ENCODE measurements around the gene ZC3H13.

The ZC3H13 gene

GRCh38 chr13:46075811-46076210 lies 23.3 kb upstream of the ZC3H13 start:
- DNase-seq = no peak
- in situ Hi-C loops (cut with MboI; ENCODE audit: low pct_unique_long_range_greater_than_20kb, low sequenced_read_pairs) = no loop called here

GRCh38 chr13:46071590-46072249 lies 19.2 kb upstream of the ZC3H13 start:
- no peak for DNase-seq
- in situ Hi-C loops (cut with MboI; ENCODE audit: low pct_unique_long_range_greater_than_20kb, low sequenced_read_pairs) = no loop called here

GRCh38 chr13:46063292-46063691 lies 10.7 kb upstream of the ZC3H13 start:
- in situ Hi-C loops (cut with MboI; ENCODE audit: low pct_unique_long_range_greater_than_20kb, low sequenced_read_pairs) = no loop called here
- DNase-seq = no peak

GRCh38 chr13:46062185-46062584 lies 9.6 kb upstream of the ZC3H13 start:
- in situ Hi-C loops (cut with MboI; ENCODE audit: low pct_unique_long_range_greater_than_20kb, low sequenced_read_pairs) = no loop called here
- no peak for DNase-seq

GRCh38 chr13:46059405-46059804 lies 6.9 kb upstream of the ZC3H13 start:
- in situ Hi-C loops (cut with MboI; ENCODE audit: low pct_unique_long_range_greater_than_20kb, low sequenced_read_pairs) = no loop called here
- DNase-seq = no peak

- in situ Hi-C loops (cut with MboI; ENCODE audit: low pct_unique_long_range_greater_than_20kb, low sequenced_read_pairs) = no loop called here
- no peak for DNase-seq
Measured at GRCh38 chr13:46058268-46058667, 5.7 kb upstream of the ZC3H13 start.

- DNase-seq = peak; percentile 59
- in situ Hi-C loops (cut with MboI; ENCODE audit: low pct_unique_long_range_greater_than_20kb, low sequenced_read_pairs) = no loop called here
Measured at GRCh38 chr13:46057256-46058015, 4.9 kb upstream of the ZC3H13 start.

GRCh38 chr13:46053162-46054012 lies 841 bp upstream of the ZC3H13 start:
- no peak for DNase-seq
- in situ Hi-C loops (cut with MboI; ENCODE audit: low pct_unique_long_range_greater_than_20kb, low sequenced_read_pairs) = no loop called here

- in situ Hi-C loops (cut with MboI; ENCODE audit: low pct_unique_long_range_greater_than_20kb, low sequenced_read_pairs) = no loop called here
- no peak for DNase-seq
Measured at GRCh38 chr13:46051968-46052318, 603 bp downstream of the ZC3H13 start.

GRCh38 chr13:46050771-46051170 lies 1.8 kb downstream of the ZC3H13 start:
- in situ Hi-C loops (cut with MboI; ENCODE audit: low pct_unique_long_range_greater_than_20kb, low sequenced_read_pairs) = no loop called here
- no peak for DNase-seq

- no peak for DNase-seq
- in situ Hi-C loops (cut with MboI; ENCODE audit: low pct_unique_long_range_greater_than_20kb, low sequenced_read_pairs) = no loop called here
Measured at GRCh38 chr13:46045424-46045823, 7.1 kb downstream of the ZC3H13 start.

- in situ Hi-C loops (cut with MboI; ENCODE audit: low pct_unique_long_range_greater_than_20kb, low sequenced_read_pairs) = no loop called here
- no peak for DNase-seq
Measured at GRCh38 chr13:46043647-46044046, 8.9 kb downstream of the ZC3H13 start.

- DNase-seq = no peak
- in situ Hi-C loops (cut with MboI; ENCODE audit: low pct_unique_long_range_greater_than_20kb, low sequenced_read_pairs) = no loop called here
Measured at GRCh38 chr13:46041419-46041839, 11.1 kb downstream of the ZC3H13 start.

- no peak for DNase-seq
- in situ Hi-C loops (cut with MboI; ENCODE audit: low pct_unique_long_range_greater_than_20kb, low sequenced_read_pairs) = no loop called here
Measured at GRCh38 chr13:46040763-46041162, 11.8 kb downstream of the ZC3H13 start.

GRCh38 chr13:46039411-46040182 lies 12.9 kb downstream of the ZC3H13 start:
- in situ Hi-C loops (cut with MboI; ENCODE audit: low pct_unique_long_range_greater_than_20kb, low sequenced_read_pairs) = no loop called here
- DNase-seq = no peak

- in situ Hi-C loops (cut with MboI; ENCODE audit: low pct_unique_long_range_greater_than_20kb, low sequenced_read_pairs) = no loop called here
- no peak for DNase-seq
Measured at GRCh38 chr13:46038296-46038695, 14.2 kb downstream of the ZC3H13 start.

GRCh38 chr13:46035066-46035465 lies 17.5 kb downstream of the ZC3H13 start:
- in situ Hi-C loops (cut with MboI; ENCODE audit: low pct_unique_long_range_greater_than_20kb, low sequenced_read_pairs) = no loop called here

GRCh38 chr13:46032341-46032740 lies 20.2 kb downstream of the ZC3H13 start:
- no peak for DNase-seq
- in situ Hi-C loops (cut with MboI; ENCODE audit: low pct_unique_long_range_greater_than_20kb, low sequenced_read_pairs) = no loop called here

More at GRCh38 chr13:46035066-46035465, 17.5 kb downstream of the ZC3H13 start:
- DNase-seq = no peak

- in situ Hi-C loops (cut with MboI; ENCODE audit: low pct_unique_long_range_greater_than_20kb, low sequenced_read_pairs) = no loop called here
- no peak for DNase-seq
Measured at GRCh38 chr13:46031581-46032263, 20.8 kb downstream of the ZC3H13 start.
